H1 (cell line): ENCODE data around the gene FARS2. TPM values are rescaled to one million over a fixed set of nuclear protein-coding genes. Genes with fewer than 3 reads are reported as not detected.

Source experiments
- CTCF ChIA-PET: fragments of 300-600 bp; sonication (Branson Sonifier 250); formaldehyde crosslinking; loops from one replicate; lab custom pipeline; 2021; ENCODE audit not compliant: partially characterized antibody; lab: Charles Lee
- POLR2A ChIA-PET: fragments of 300-600 bp; sonication (Branson Sonifier 250); formaldehyde crosslinking; loops from one replicate; lab custom pipeline; 2021; ENCODE audit warnings: inconsistent platforms; ENCODE audit not compliant: partially characterized antibody; lab: Charles Lee
- DNase-seq, 2 experiments: peaks; one replicate each; pipeline versions ENCODE4 v3.0.0 to v3.0.0-alpha.2; 2010 to 2022; ENCODE audit warnings: low spot score in 2 of 2, low read depth in 1 of 2, mixed read lengths in 1 of 2
- FAIRE-seq: peaks from 2 replicates; lab custom pipeline; 2011; peaks lifted over from hg19 to GRCh38; lab: Jason Lieb, UNC
- H2AFZ ChIP-seq: 2 replicates; pipeline ENCODE4 v1.8.1; 2012; ENCODE audit warnings: low read length, inconsistent platforms
- H2AK5ac ChIP-seq: 2 replicates; pipeline ENCODE4 v1.6.1; 2013; ENCODE audit warnings: low read depth, low read length
- H2BK120ac ChIP-seq: replicated peaks from 2 replicates; pipeline ENCODE3; 2013; ENCODE audit warnings: low read depth, low read length, inconsistent platforms
- H2BK12ac ChIP-seq: 2 replicates; pipeline ENCODE4 v1.6.1; 2013; ENCODE audit warnings: low read depth, low read length
- H2BK15ac ChIP-seq: 2 replicates; pipeline ENCODE4 v1.6.1; 2013; ENCODE audit warnings: low read length
- H2BK20ac ChIP-seq: 2 replicates; pipeline ENCODE4 v1.6.1; 2013; ENCODE audit warnings: low read length
- H2BK5ac ChIP-seq: 2 replicates; pipeline ENCODE4 v1.6.1; 2013; ENCODE audit warnings: low read depth, low read length
- H3K14ac ChIP-seq: 2 replicates; pipeline ENCODE4 v1.6.1; 2013; ENCODE audit warnings: inconsistent platforms; ENCODE audit not compliant: insufficient read length
- H3K18ac ChIP-seq: 2 replicates; pipeline ENCODE4 v1.6.1; 2013; ENCODE audit warnings: low read length; ENCODE audit errors: extremely low read depth
- H3K23ac ChIP-seq: 2 replicates; pipeline ENCODE4 v1.6.1; 2013; ENCODE audit warnings: inconsistent platforms; ENCODE audit not compliant: insufficient read length
- H3K23me2 ChIP-seq: 2 replicates; pipeline ENCODE4 v1.6.1; 2013; ENCODE audit warnings: low read depth, low read length
- H3K27ac ChIP-seq: 2 replicates; pipeline ENCODE4 v1.6.1; 2011; ENCODE audit warnings: low read depth, low read length, inconsistent platforms
- H3K27me3 ChIP-seq, 4 experiments: replicated peaks in 1 of 4; 1 replicate in 1 of 4; 2 replicates in 3 of 4; pipeline versions ENCODE4 v1.6.1 to v1.8.1; 2011 to 2013; ENCODE audit warnings: low read length in 3 of 4, mild to moderate bottlenecking in 3 of 4, inconsistent platforms in 2 of 4, mixed read lengths in 2 of 4, moderate library complexity in 1 of 4; ENCODE audit not compliant: control insufficient read depth in 3 of 4, insufficient read depth in 3 of 4; ENCODE audit errors: extremely low read depth in 1 of 4
- H3K36me3 ChIP-seq, 4 experiments: 2 replicates each; pipeline versions ENCODE4 v1.6.1 to v1.8.1; 2011 to 2013; ENCODE audit warnings: mild to moderate bottlenecking in 4 of 4, low read length in 3 of 4, moderate library complexity in 2 of 4, control low read depth in 1 of 4, inconsistent platforms in 1 of 4; ENCODE audit not compliant: insufficient read depth in 4 of 4, control insufficient read depth in 2 of 4
- H3K4ac ChIP-seq: replicated peaks from 2 replicates; pipeline ENCODE3; 2013; ENCODE audit warnings: low read length, low read depth, mixed read lengths, inconsistent platforms; ENCODE audit not compliant: insufficient read length
- H3K4me1 ChIP-seq, 4 experiments: replicated peaks in 1 of 4; 1 replicate in 1 of 4; 2 replicates in 3 of 4; pipeline versions ENCODE4 v1.6.1 to v1.8.1; 2011 to 2013; ENCODE audit warnings: low read length in 3 of 4, inconsistent platforms in 2 of 4, mixed read lengths in 1 of 4; ENCODE audit not compliant: insufficient read depth in 4 of 4, control insufficient read depth in 3 of 4
- H3K4me2 ChIP-seq, 2 experiments: 2 replicates each; pipeline versions ENCODE4 v1.6.1 to v1.8.1; 2011 to 2013; ENCODE audit warnings: low read depth in 2 of 2, low read length in 2 of 2, control low read depth in 1 of 2, inconsistent platforms in 1 of 2, mild to moderate bottlenecking in 1 of 2; ENCODE audit not compliant: insufficient read depth in 1 of 2
- H3K4me3 ChIP-seq, 4 experiments: fragments of 200-600, 300-600 bp in 1 of 4; sonication (generic), shearing (Covaris generic), sonication (Bioruptor Twin) in 1 of 4; 2 replicates each; pipeline versions ENCODE4 v1.5.1 to v1.8.1; 2011 to 2016; ENCODE audit warnings: low read length in 4 of 4, low read depth in 3 of 4, control low read depth in 2 of 4, inconsistent platforms in 2 of 4, mild to moderate bottlenecking in 2 of 4, mixed read lengths in 1 of 4, moderate library complexity in 1 of 4; ENCODE audit not compliant: insufficient read depth in 2 of 4; ENCODE audit errors: extremely low read depth in 1 of 4
- H3K56ac ChIP-seq: replicated peaks from 2 replicates; pipeline ENCODE3; 2013; ENCODE audit warnings: low read depth, mild to moderate bottlenecking, mixed read lengths, low read length, inconsistent platforms; ENCODE audit not compliant: insufficient read length
- H3K79me1 ChIP-seq: 2 replicates; pipeline ENCODE4 v1.6.1; 2013; ENCODE audit warnings: low read depth, low read length, control low read depth
- H3K79me2 ChIP-seq, 2 experiments: 2 replicates each; pipeline versions ENCODE4 v1.6.1 to v1.8.1; 2012 to 2013; ENCODE audit warnings: low read length in 2 of 2, mild to moderate bottlenecking in 2 of 2, inconsistent platforms in 1 of 2; ENCODE audit not compliant: insufficient read depth in 2 of 2, control insufficient read depth in 1 of 2
- H3K9ac ChIP-seq, 4 experiments: replicated peaks in 1 of 4; 1 replicate in 1 of 4; 2 replicates in 3 of 4; pipeline versions ENCODE4 v1.6.1 to v1.8.1; 2011 to 2013; ENCODE audit warnings: low read depth in 3 of 4, low read length in 3 of 4, control low read depth in 2 of 4, mild to moderate bottlenecking in 2 of 4, moderate library complexity in 2 of 4, inconsistent platforms in 1 of 4; ENCODE audit errors: extremely low read depth in 1 of 4
- H3K9me3 ChIP-seq, 2 experiments: 2 replicates each; pipeline versions ENCODE4 v1.6.1 to v1.8.1; 2012 to 2013; ENCODE audit warnings: mild to moderate bottlenecking in 2 of 2, moderate library complexity in 2 of 2, control low read depth in 1 of 2, inconsistent platforms in 1 of 2, low read depth in 1 of 2, low read length in 1 of 2, mixed read lengths in 1 of 2; ENCODE audit not compliant: insufficient read depth in 2 of 2
- H4K20me1 ChIP-seq, 2 experiments: replicated peaks in 1 of 2; 2 replicates each; pipeline versions ENCODE3 to v1.8.1; 2011 to 2013; ENCODE audit warnings: inconsistent platforms in 2 of 2, low read length in 2 of 2, mild to moderate bottlenecking in 1 of 2; ENCODE audit not compliant: insufficient read depth in 2 of 2, control insufficient read depth in 1 of 2
- H4K5ac ChIP-seq: 2 replicates; pipeline ENCODE4 v1.6.1; 2013; ENCODE audit warnings: low read length, low read depth, mixed read lengths, inconsistent platforms; ENCODE audit not compliant: insufficient read length
- H4K8ac ChIP-seq: 2 replicates; pipeline ENCODE4 v1.8.0; 2013; ENCODE audit warnings: mild to moderate bottlenecking, moderate library complexity, low read length, inconsistent platforms; ENCODE audit not compliant: insufficient read depth; ENCODE audit errors: extremely low read depth
- H4K91ac ChIP-seq: replicated peaks from 2 replicates; pipeline ENCODE3; 2013; ENCODE audit warnings: low read length, mixed read lengths, inconsistent platforms; ENCODE audit not compliant: insufficient read length
- EGR1 ChIP-seq: IDR thresholded peaks from 2 replicates; pipeline ENCODE4 v1.6.1; 2011; ENCODE audit warnings: low read depth, low read length, borderline replicate concordance
- KDM1A ChIP-seq: fragments of 200-600, 300-600 bp; sonication (generic); IDR thresholded peaks from 2 replicates; pipeline ENCODE4 v1.7.1; 2016; ENCODE audit warnings: mild to moderate bottlenecking, low read length, borderline replicate concordance
- NANOG ChIP-seq: IDR thresholded peaks from 2 replicates; pipeline ENCODE4 v1.6.1; 2011; ENCODE audit warnings: low read length, low read depth, mild to moderate bottlenecking, inconsistent platforms; ENCODE audit not compliant: insufficient read depth, poor library complexity, severe bottlenecking
- NRF1 ChIP-seq: IDR thresholded peaks from 2 replicates; pipeline ENCODE4 v1.6.1; 2011; ENCODE audit warnings: mild to moderate bottlenecking, low read depth, low read length, improper control_type of control experiment
- POLR2A ChIP-seq, 2 experiments: IDR thresholded peaks; 1 replicate in 1 of 2; 2 replicates in 1 of 2; pipeline ENCODE4 v1.6.1; 2011; ENCODE audit warnings: low read depth in 2 of 2, low read length in 2 of 2, mild to moderate bottlenecking in 2 of 2; ENCODE audit errors: control extremely low read depth in 1 of 2
- SAP30 ChIP-seq: fragments of 300-600 bp; sonication (generic); IDR thresholded peaks from 2 replicates; pipeline ENCODE4 v1.7.1; 2012; ENCODE audit warnings: low read length, moderate library complexity, mild to moderate bottlenecking, inconsistent platforms; ENCODE audit not compliant: insufficient read depth, insufficient replicate concordance
- SIN3A ChIP-seq, 2 experiments: IDR thresholded peaks in 1 of 2; conservative IDR thresholded peaks in 1 of 2; 2 replicates each; pipeline ENCODE4 v1.6.1; 2011 to 2012; ENCODE audit warnings: low read length in 2 of 2, improper control_type of control experiment in 1 of 2, low read depth in 1 of 2, mild to moderate bottlenecking in 1 of 2
- SIX5 ChIP-seq: IDR thresholded peaks from 2 replicates; pipeline ENCODE4 v1.6.1; 2011; ENCODE audit warnings: mild to moderate bottlenecking, low read depth, low read length
- TAF7 ChIP-seq: optimal IDR thresholded peaks from 2 replicates; pipeline ENCODE3; 2011; ENCODE audit warnings: low read depth, mild to moderate bottlenecking, inconsistent platforms, low read length, moderate library complexity, borderline replicate concordance
- WGBS, 2 experiments: shearing (Covaris generic) in 1 of 2; methylation state at CpG; one replicate each; pipeline versions ENCODE4 v1.1.6 to v1.1.7; 2013 to 2015; ENCODE audit warnings: low lambda C conversion rate in 2 of 2, mixed read lengths in 2 of 2, inconsistent platforms in 1 of 2, low coverage in 1 of 2, missing lambda C conversion rate in 1 of 2; ENCODE audit not compliant: insufficient replicate concordance in 2 of 2, insufficient coverage in 1 of 2, insufficient read length in 1 of 2; ENCODE audit errors: extremely low coverage in 1 of 2, missing lambda C conversion rate in 1 of 2; 5-methylcytosine and 5-hydroxymethylcytosine counted together
- polyA plus RNA-seq, 7 experiments: library from polyadenylated mRNA; depleted of rRNA in 3 of 7; stranded (reverse) in 5 of 7; unstranded in 2 of 7; fragments of >200 nt in 5 of 7; fragments of 200-250 nt in 2 of 7; gene quantifications; 1 replicate in 5 of 7; 2 replicates in 1 of 7; 4 replicates in 1 of 7; pipeline versions ENCODE4 v1.2.1 to v1.2.3, GENCODE V29; 2011 to 2013; ENCODE audit warnings: missing spikeins in 2 of 7, mixed read lengths in 2 of 7
- total RNA-seq: library from RNA; stranded (reverse); fragmentation: NEBNext Ultra II Directional; extraction: Animal tissue kit (Norgen Biotek cat#: 25700); gene quantifications from 2 replicates; pipeline ENCODE4 v1.2.1, GENCODE V29; 2021
- TF ChIP-seq, protein P1 (sequence below), 3 experiments: IDR thresholded peaks; 1 replicate in 2 of 3; 2 replicates in 1 of 3; pipeline versions ENCODE4 v1.5.1 to v1.6.1; 2011; ENCODE audit warnings: low read length in 3 of 3, mild to moderate bottlenecking in 3 of 3, inconsistent platforms in 2 of 3, low read depth in 1 of 3, moderate library complexity in 1 of 3; ENCODE audit not compliant: insufficient read depth in 1 of 3; ENCODE audit errors: control extremely low read depth in 1 of 3

Gene FARS2
- total and polyA plus RNA-seq, 2 of the 8 experiments (the other 6 are each of a cell fraction or from before 2014, with no cell fraction given): 11.7 to 14.4 TPM

DNA sequence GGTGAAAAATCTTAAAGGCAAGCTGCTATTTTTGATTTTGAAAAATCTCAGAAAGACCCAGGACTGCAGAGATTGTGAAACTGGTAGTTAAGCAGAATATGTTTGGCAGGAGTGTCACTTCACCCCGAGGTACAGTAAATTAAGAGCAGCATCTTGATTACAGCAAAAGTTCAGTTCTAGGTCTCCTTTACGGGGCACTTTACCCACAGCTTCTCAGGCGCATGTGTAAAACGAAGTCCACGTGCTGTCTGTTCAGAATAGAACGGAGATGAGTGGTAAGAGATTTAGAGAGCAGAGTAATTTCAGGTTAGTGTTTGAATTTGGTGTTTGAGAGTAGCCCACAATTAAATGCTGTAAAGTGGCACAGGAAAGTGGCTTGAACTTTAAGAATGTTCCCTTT lies 84.0 kb downstream of the FARS2 start:
- no peak overlapping the region for H3K4me2 ChIP-seq
- WGBS, 2 experiments: 98% methylated on average over 6 of the region's 6 CpGs; no CpG with 5 or more reads in 1 of the 2 experiments
- no peaks in the 10 kb centered on the region for H3K79me2 ChIP-seq
- H3K9me3 ChIP-seq: no peaks in the 10 kb centered on the region
- POLR2A ChIA-PET: no interaction called here
- no peak overlapping the region for H3K23ac ChIP-seq
- no peak overlapping the region for H3K14ac ChIP-seq
- H2AFZ ChIP-seq: no peak overlapping the region
- no peak overlapping the region for H4K91ac ChIP-seq
- H2BK20ac ChIP-seq: no peak overlapping the region
- H2BK5ac ChIP-seq: no peak overlapping the region
- H2AK5ac ChIP-seq: no peak overlapping the region
- H3K4me1 ChIP-seq: no peaks in the 10 kb centered on the region
- DNase-seq: no peak
- H4K5ac ChIP-seq: no peak overlapping the region
- H3K9ac ChIP-seq: no peak overlapping the region
- H3K56ac ChIP-seq: no peak overlapping the region
- no peak overlapping the region for H4K8ac ChIP-seq
- CTCF ChIA-PET: no interaction called here
- H2BK12ac ChIP-seq: no peak overlapping the region
- no peak overlapping the region for H3K18ac ChIP-seq
- H3K27ac ChIP-seq: no peak overlapping the region
- H3K79me1 ChIP-seq: no peaks in the 10 kb centered on the region; the same call in 1 of the 2 replicates
- H3K4ac ChIP-seq: no peak overlapping the region
- H3K23me2 ChIP-seq: no peaks in the 10 kb centered on the region
- no peak overlapping the region for H2BK120ac ChIP-seq
- no peak for TF ChIP-seq POLR2A (IDR thresholded peaks at IDR 0.05; ENCODE audit: control extremely low read depth in 1 of 2, low read depth in 2 of 2, low read length in 2 of 2)
- TF ChIP-seq, protein P1, sequence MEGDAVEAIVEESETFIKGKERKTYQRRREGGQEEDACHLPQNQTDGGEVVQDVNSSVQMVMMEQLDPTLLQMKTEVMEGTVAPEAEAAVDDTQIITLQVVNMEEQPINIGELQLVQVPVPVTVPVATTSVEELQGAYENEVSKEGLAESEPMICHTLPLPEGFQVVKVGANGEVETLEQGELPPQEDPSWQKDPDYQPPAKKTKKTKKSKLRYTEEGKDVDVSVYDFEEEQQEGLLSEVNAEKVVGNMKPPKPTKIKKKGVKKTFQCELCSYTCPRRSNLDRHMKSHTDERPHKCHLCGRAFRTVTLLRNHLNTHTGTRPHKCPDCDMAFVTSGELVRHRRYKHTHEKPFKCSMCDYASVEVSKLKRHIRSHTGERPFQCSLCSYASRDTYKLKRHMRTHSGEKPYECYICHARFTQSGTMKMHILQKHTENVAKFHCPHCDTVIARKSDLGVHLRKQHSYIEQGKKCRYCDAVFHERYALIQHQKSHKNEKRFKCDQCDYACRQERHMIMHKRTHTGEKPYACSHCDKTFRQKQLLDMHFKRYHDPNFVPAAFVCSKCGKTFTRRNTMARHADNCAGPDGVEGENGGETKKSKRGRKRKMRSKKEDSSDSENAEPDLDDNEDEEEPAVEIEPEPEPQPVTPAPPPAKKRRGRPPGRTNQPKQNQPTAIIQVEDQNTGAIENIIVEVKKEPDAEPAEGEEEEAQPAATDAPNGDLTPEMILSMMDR (IDR thresholded peaks at IDR 0.05; ENCODE audit: control extremely low read depth in 1 of 3, insufficient read depth in 1 of 3, low read depth in 1 of 3, low read length in 3 of 3): no peak
- TF ChIP-seq NANOG: no peak
- TF ChIP-seq TAF7: no peak
- TF ChIP-seq SIX5: no peak
- no peak for TF ChIP-seq SAP30
- TF ChIP-seq NRF1: no peak
- TF ChIP-seq SIN3A (conservative IDR thresholded peaks at IDR 0.05 in 1 of 2, IDR thresholded peaks at IDR 0.05 in 1 of 2; ENCODE audit: low read depth in 1 of 2, low read length in 2 of 2): no peak
- no peak for TF ChIP-seq KDM1A
- TF ChIP-seq EGR1: no peak
- TF ChIP-seq, all 59 proteins: peak for 0
- no peak overlapping the region for H3K4me3 ChIP-seq
- no peak for FAIRE-seq
- H4K20me1 ChIP-seq: peaks cover 0 to 1% of the 10 kb centered on the region in 2 experiments
- H2BK15ac ChIP-seq: no peak overlapping the region
- H3K27me3 ChIP-seq: no peaks in the 10 kb centered on the region
- no peaks in the 10 kb centered on the region for H3K36me3 ChIP-seq
